GM12874 (cell line): ENCODE measurements around the gene SYNPO.

ENCODE experiments used
- CTCF ChIP-seq: IDR thresholded peaks from 2 replicates; pipeline ENCODE4 v1.5.1; 2011; ENCODE audit warnings: low read depth, mild to moderate bottlenecking, control low read depth, low read length, moderate library complexity; ENCODE audit not compliant: insufficient read depth

SYNPO gene

DNA sequence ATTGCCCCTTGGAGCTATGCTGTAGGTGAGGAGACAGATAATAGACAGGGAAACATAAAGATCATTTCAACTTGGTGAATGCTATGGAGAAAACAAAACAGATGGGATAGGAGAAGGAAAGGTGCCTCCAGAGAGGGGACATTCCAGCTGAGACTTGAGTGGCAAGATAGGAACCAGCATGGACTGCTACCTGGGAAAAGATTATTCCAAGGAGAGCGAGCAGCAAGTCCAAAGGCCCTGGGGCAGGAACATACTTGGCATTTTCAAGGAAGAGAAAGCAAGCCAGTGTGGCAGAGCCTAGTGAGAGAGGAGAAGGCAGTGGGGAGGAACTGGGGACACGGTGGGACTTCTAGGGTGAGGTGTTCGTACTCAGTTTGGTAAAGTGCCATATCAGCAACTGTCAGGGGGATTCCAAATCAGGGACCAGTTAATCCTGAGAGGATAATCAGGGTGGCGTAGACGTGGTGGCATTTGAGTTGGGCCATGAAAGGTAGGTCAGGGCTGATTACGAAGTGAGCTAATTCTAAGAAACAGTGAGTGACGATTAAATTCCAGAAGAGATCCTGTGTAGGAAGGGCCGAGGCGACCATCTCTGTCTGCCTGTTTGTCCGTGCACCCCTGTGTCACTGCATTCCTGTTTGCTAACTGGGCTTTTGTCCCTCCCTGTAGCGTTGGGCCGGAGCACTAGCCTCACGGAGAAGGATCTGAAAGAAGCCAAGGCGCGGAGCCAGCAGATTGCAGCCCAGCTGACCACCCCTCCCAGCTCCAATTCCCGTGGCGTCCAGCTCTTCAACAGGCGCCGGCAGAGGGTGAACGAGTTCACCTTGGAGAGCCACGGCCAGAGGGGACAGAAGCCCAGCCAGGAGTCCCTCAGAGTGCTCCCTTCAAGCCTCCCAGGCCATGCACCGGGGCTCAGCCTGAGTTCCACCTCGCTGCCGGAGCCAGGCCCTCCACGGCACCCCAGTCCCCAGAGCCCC is 7.1 kb downstream of the SYNPO start:
- no peak for TF ChIP-seq CTCF

DNA sequence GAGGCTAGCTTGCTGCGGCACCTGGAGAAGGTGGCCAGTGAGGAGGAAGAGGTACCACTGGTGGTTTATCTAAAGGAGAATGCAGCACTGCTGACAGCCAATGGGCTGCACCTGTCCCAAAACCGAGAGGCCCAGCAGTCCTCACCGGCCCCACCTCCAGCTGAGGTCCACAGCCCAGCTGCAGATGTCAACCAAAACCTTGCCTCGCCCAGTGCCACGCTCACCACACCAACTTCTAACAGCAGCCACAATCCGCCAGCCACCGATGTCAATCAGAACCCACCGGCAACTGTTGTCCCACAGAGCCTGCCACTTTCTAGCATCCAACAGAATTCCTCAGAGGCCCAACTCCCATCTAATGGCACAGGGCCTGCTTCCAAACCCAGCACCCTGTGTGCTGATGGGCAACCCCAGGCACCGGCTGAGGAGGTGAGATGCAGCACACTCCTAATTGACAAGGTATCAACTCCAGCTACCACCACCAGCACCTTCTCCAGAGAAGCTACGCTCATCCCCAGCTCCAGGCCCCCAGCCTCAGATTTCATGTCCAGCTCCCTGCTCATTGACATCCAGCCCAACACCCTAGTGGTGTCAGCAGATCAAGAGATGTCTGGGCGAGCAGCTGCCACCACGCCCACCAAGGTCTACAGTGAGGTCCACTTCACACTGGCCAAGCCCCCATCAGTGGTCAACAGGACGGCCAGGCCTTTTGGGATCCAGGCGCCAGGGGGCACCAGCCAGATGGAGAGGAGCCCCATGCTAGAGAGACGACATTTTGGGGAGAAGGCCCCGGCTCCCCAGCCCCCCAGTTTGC is 8.0 kb downstream of the SYNPO start:
- no peak for TF ChIP-seq CTCF

DNA sequence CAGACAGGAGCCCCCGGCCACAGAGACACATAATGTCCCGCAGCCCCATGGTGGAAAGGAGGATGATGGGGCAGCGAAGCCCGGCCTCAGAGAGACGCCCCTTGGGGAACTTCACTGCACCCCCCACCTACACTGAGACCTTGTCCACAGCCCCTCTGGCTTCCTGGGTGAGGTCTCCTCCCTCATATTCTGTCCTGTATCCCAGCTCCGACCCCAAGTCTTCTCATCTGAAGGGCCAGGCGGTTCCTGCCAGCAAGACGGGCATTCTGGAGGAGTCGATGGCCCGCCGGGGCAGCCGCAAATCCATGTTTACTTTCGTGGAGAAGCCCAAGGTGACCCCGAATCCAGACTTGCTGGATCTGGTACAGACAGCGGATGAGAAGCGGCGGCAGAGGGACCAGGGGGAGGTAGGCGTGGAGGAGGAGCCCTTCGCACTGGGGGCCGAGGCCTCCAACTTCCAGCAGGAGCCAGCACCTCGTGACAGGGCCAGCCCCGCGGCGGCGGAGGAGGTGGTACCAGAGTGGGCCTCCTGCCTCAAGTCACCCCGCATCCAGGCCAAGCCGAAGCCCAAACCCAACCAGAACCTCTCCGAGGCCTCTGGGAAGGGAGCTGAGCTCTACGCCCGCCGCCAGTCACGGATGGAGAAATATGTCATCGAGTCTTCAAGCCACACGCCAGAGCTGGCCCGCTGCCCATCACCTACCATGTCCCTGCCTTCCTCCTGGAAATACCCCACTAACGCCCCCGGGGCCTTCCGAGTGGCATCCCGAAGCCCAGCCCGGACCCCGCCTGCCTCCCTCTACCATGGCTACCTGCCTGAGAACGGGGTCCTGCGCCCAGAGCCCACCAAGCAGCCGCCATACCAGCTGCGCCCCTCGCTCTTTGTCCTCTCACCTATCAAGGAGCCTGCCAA is 8.9 kb downstream of the SYNPO start:
- no peak for TF ChIP-seq CTCF

GRCh38 chr5:150650021-150651006 is 9.9 kb downstream of the SYNPO start:
- no peak for TF ChIP-seq CTCF

DNA sequence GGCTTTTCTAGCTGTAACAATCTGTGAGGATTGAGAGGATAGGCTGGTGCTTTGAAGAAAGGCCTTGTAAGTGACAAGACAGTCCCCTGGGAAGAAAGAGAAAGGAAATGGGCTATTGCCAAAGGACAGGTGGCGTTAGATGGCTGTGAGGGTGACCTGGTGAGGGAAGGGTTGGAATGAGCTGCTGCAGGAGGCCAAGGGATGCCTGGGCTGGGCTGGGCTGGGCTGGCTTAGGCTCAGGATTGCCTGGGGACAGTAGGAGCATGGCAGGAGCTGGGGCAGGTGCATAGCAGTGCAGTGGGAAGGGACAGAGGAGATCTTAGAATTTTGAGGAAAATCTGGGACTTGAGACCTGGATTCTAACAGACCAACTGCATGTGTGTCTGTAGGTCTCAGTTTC is 10.9 kb downstream of the SYNPO start:
- no peak for TF ChIP-seq CTCF

DNA sequence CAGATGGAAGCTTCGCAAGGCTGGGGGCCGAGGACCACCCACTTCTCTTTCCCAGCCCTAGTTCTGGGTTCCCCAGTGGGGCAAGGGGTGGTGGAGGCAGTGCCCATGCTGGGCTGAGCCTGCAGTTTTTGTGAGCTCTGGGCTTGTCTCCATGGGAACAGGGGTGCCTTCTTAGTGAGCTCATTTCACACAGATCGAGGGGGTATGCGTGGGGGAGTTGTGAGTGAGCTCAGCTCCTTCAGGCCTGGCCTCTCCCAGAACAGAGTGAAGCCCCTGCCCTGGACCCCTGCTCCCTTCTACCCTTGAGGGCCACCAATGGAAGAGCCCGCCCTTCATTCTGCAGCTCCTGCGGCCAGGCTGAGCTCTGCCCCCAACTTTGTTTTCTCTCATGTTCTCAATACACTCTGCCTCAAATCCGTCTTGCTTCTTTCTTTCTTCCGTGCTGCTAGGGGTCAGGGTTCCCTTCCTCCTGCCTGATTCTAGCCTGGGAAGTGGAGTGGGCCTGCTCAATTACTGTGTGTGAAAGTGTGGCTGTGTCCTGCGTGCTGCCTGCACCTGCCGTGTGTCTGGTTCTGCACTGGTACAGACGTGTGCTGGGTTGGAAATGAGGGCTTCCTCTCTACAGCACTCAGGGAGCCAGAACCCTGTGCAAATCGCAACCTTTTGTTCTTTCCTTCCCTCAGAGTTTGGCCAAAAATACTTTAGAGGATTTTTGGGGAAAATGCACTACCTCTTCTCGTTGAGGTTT is 11.6 kb downstream of the SYNPO start:
- TF ChIP-seq CTCF = no peak
